ENCODE results near the gene RASSF1. TPM values are rescaled to one million over a fixed set of nuclear protein-coding genes. Genes with fewer than 3 reads are reported as not detected.

Gene RASSF1, protein sequence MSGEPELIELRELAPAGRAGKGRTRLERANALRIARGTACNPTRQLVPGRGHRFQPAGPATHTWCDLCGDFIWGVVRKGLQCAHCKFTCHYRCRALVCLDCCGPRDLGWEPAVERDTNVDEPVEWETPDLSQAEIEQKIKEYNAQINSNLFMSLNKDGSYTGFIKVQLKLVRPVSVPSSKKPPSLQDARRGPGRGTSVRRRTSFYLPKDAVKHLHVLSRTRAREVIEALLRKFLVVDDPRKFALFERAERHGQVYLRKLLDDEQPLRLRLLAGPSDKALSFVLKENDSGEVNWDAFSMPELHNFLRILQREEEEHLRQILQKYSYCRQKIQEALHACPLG
- total RNA-seq = 26.9 and 30.4 TPM in 2 replicates

DNA sequence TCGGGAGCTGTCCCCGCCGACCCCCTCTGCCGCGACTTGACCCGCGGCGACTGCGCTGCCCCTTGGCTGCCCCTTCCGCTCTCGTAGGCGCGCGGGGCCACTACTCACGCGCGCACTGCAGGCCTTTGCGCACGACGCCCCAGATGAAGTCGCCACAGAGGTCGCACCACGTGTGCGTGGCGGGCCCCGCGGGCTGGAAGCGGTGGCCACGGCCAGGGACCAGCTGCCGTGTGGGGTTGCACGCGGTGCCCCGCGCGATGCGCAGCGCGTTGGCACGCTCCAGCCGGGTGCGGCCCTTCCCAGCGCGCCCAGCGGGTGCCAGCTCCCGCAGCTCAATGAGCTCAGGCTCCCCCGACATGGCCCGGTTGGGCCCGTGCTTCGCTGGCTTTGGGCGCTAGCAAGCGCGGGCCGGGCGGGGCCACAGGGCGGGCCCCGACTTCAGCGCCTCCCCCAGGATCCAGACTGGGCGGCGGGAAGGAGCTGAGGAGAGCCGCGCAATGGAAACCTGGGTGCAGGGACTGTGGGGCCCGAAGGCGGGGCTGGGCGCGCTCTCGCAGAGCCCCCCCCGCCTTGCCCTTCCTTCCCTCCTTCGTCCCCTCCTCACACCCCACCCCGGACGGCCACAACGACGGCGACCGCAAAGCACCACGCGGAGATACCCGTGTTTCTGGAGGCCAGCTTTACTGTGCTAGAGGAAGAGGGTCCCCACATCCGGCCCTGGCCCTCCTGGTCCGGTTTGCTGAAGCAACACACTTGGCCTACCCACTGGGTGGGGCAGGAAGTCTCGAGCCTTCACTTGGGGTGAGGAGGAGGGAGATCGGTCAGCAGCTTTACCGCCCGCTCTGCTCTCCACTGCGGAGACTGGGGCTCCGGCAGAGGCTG is at the start of gene RASSF1:
RASSF1 (minus strand) TSS at position 389 of the 882 bp plus-strand sequence; CDS start at position 358, 31 bp downstream.

GRCh38 chr3:50358911-50359759 is 18.5 kb upstream of the RASSF1 start, which contains the start of gene TMEM115:
TMEM115 (minus strand) TSS chr3:50359521; CDS start chr3:50359063, 458 bp downstream.

GRCh38 chr3:50350527-50351322 is 10.1 kb upstream of the RASSF1 start, which contains the start of the genes CYB561D2 and NPRL2:
CYB561D2 (plus strand) TSS chr3:50350862; CDS start chr3:50351434, 572 bp downstream.
NPRL2 (minus strand) TSS chr3:50350775; CDS start chr3:50350652, 123 bp downstream.

DNA sequence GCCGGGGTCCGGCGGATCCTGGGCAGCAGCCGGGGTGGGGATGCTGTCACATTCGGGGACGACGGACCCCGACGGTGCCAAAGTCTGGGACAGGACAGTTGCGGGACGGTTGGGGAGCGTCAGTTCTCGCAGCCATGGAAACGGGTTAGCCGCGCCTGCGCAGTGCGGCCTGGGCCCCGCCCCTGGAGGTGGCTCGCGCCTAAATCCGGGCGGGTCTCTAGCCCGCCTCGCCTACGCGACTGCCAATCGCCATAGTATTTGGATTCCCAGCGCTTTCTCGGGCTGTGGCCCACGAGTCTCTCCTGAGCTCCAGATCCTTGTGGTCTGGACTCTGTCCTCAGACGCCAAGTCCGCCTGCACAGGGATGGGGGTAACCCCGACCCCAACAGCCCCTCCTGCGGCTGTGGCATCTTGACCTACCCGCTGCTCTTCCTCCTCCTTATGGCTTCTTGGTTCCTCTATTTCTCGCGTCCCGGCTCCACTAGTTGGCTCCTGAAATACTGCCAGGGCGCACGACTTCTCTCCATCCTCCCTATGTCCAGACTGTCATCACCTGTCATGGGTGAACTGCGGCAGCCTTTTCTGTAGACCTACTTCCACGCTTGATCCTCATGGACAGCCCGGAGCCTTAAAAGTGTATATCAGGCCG is 5.1 kb upstream of the RASSF1 start, which contains the start of gene ZMYND10:
ZMYND10 (minus strand) TSS at position 147 of the 649 bp plus-strand sequence. CDS start 153 bp downstream, outside the sequence.

GRCh38 chr3:50327943-50328691 is 12.5 kb downstream of the RASSF1 start, which contains the start of gene TUSC2:
TUSC2 (minus strand) TSS chr3:50328223; CDS start chr3:50328099, 124 bp downstream.

GRCh38 chr3:50322386-50323091 is 18.1 kb downstream of the RASSF1 start, which contains the start of gene HYAL2:
HYAL2 (minus strand) TSS chr3:50322745; CDS start chr3:50320489, 2,256 bp downstream.

DNA sequence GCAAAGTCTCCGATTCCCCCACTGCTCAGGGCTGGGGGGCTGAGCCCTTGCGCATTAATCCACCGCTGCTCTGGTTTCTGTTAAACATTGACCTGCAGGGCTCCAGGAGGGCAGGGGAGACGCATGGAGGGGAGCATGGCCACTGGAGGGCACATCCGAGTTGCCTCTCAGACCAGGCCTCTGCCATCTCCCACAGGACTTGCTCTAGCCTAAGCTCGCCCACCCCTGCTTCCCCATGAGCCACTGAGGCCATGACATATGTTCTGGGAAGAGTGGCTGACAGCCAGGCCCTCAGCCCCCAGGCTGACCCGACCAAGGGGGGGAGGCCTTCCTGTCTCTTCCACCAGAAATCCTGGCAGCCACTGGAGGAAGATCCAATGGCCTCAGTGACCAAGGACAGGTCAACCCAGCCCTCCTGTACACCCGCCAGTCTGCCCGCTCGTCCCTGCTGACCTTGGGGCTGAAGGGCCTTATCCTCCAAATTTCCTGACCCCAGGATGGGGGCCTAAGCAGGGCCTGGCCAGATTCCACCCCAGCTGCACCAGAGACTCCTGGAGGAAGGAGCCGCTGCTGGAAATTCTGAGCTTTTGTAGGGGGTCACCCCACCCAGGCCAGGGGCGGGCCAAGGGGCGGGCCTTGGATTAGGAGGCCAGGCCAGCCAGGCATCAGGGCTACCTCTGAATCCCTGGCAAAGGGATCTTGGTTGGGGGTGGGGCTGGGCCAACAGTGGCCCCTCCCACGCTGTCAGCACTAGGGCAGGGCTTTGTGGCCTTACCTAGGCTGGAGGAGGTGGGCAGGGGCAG is 37.4 kb downstream of the RASSF1 start, which contains the start of gene HYAL1:
HYAL1 (minus strand) TSS at position 562 of the 803 bp plus-strand sequence. CDS start 618 bp downstream, outside the sequence.

GRCh38 chr3:50298836-50299637 is 41.6 kb downstream of the RASSF1 start, which contains the start of the genes HYAL3 and NAA80:
HYAL3 (minus strand) TSS chr3:50299405; CDS start chr3:50295602, 3,803 bp downstream.
NAA80 (minus strand) TSS chr3:50299405; CDS start chr3:50297463, 1,942 bp downstream.

GRCh38 chr3:50292159-50293078 is 48.2 kb downstream of the RASSF1 start, which contains the start of gene IFRD2:
IFRD2 (minus strand) TSS chr3:50292429; CDS start chr3:50292274, 155 bp downstream.

Other genes with a start within 250 kb of the RASSF1 start
- under 0.01 and 0.43 TPM in 2 replicates for gene SEMA3F, start 185.5 kb downstream of the RASSF1 start, total RNA-seq
- not detected in 2 replicates for gene GNAT1, start 149.2 kb downstream of the RASSF1 start, total RNA-seq
- not detected in 2 replicates for gene SLC38A3, start 135.6 kb downstream of the RASSF1 start, total RNA-seq
- 306 and 400 TPM in 2 replicates for gene GNAI2, start 104.6 kb downstream of the RASSF1 start, total RNA-seq
- gene SEMA3B, start 71.7 kb downstream of the RASSF1 start, total RNA-seq = 3.0 and 25.4 TPM in 2 replicates
- not detected in 2 replicates for gene LSMEM2, start 61.7 kb downstream of the RASSF1 start, total RNA-seq
- gene IFRD2, start 48.4 kb downstream of the RASSF1 start, total RNA-seq = 74.6 and 130 TPM in 2 replicates
- gene HYAL3, start 41.4 kb downstream of the RASSF1 start, total RNA-seq = 1.8 and 2.4 TPM in 2 replicates
- gene NAA80, start 41.4 kb downstream of the RASSF1 start, total RNA-seq = 6.6 and 9.6 TPM in 2 replicates
- 1.1 TPM in 2 replicates for gene HYAL1, start 37.3 kb downstream of the RASSF1 start, total RNA-seq
- gene HYAL2, start 18.1 kb downstream of the RASSF1 start, total RNA-seq = 24.9 and 78.5 TPM in 2 replicates
- 24.5 and 28.3 TPM in 2 replicates for gene TUSC2, start 12.6 kb downstream of the RASSF1 start, total RNA-seq
- 0.22 and 0.86 TPM in 2 replicates for gene ZMYND10, start 4.9 kb upstream of the RASSF1 start, total RNA-seq
- 17.9 and 27.3 TPM in 2 replicates for gene NPRL2, start 9.9 kb upstream of the RASSF1 start, total RNA-seq
- 27.6 and 38.1 TPM in 2 replicates for gene CYB561D2, start 10.0 kb upstream of the RASSF1 start, total RNA-seq
- gene TMEM115, start 18.7 kb upstream of the RASSF1 start, total RNA-seq = 85.1 and 92.9 TPM in 2 replicates
- gene CACNA2D2, start 162.8 kb upstream of the RASSF1 start, total RNA-seq = not detected in 2 replicates
- gene C3orf18, start 226.9 kb upstream of the RASSF1 start, total RNA-seq = 4.2 and 6.3 TPM in 2 replicates
- gene HEMK1, start 228.7 kb upstream of the RASSF1 start, total RNA-seq = 8.1 and 15.7 TPM in 2 replicates

Data from placental pericyte (primary cell).